Ishikawa (cell line): ENCODE measurements around the gene CHP1.

ENCODE experiments used
- CEBPB ChIP-seq: IDR thresholded peaks from 2 replicates; pipeline ENCODE4 v1.6.1; 2012
- CREB1 ChIP-seq: IDR thresholded peaks from 2 replicates; pipeline ENCODE4 v1.6.1; 2012; ENCODE audit warnings: low read depth
- EGR1 ChIP-seq: IDR thresholded peaks from 2 replicates; pipeline ENCODE4 v1.6.1; 2012
- EP300 ChIP-seq: IDR thresholded peaks from 2 replicates; pipeline ENCODE4 v1.6.1; 2012; ENCODE audit warnings: borderline replicate concordance
- FOXM1 ChIP-seq: IDR thresholded peaks from 2 replicates; pipeline ENCODE4 v1.6.1; 2012; ENCODE audit warnings: low read depth, borderline replicate concordance
- MAX ChIP-seq: IDR thresholded peaks from 2 replicates; pipeline ENCODE4 v1.6.1; 2012
- NFIC ChIP-seq: IDR thresholded peaks from 2 replicates; pipeline ENCODE4 v1.6.1; 2012
- RAD21 ChIP-seq: IDR thresholded peaks from 2 replicates; pipeline ENCODE4 v1.6.1; 2012; ENCODE audit warnings: low read depth
- TAF1 ChIP-seq: IDR thresholded peaks from 2 replicates; pipeline ENCODE4 v1.6.1; 2012; ENCODE audit warnings: low read depth, mild to moderate bottlenecking
- TCF12 ChIP-seq: IDR thresholded peaks from 2 replicates; pipeline ENCODE4 v1.6.1; 2012; ENCODE audit warnings: low read depth
- TEAD4 ChIP-seq: IDR thresholded peaks from 2 replicates; pipeline ENCODE4 v1.6.1; 2012
- USF1 ChIP-seq: IDR thresholded peaks from 2 replicates; pipeline ENCODE4 v1.6.1; 2012
- YY1 ChIP-seq: IDR thresholded peaks from 2 replicates; pipeline ENCODE4 v1.6.1; 2012; ENCODE audit warnings: low read depth
- ZBTB7A ChIP-seq: IDR thresholded peaks from 2 replicates; pipeline ENCODE4 v1.6.1; 2012; ENCODE audit warnings: low read depth
- TF ChIP-seq, protein P1 (sequence below): IDR thresholded peaks from 2 replicates; pipeline ENCODE4 v1.6.1; 2012; ENCODE audit warnings: low read depth, mild to moderate bottlenecking

The CHP1 gene

GRCh38 chr15:41278319-41278718, 47.3 kb downstream of the CHP1 start:
- no peak for TF ChIP-seq TAF1
- no peak for TF ChIP-seq EP300
- TF ChIP-seq, protein P1, sequence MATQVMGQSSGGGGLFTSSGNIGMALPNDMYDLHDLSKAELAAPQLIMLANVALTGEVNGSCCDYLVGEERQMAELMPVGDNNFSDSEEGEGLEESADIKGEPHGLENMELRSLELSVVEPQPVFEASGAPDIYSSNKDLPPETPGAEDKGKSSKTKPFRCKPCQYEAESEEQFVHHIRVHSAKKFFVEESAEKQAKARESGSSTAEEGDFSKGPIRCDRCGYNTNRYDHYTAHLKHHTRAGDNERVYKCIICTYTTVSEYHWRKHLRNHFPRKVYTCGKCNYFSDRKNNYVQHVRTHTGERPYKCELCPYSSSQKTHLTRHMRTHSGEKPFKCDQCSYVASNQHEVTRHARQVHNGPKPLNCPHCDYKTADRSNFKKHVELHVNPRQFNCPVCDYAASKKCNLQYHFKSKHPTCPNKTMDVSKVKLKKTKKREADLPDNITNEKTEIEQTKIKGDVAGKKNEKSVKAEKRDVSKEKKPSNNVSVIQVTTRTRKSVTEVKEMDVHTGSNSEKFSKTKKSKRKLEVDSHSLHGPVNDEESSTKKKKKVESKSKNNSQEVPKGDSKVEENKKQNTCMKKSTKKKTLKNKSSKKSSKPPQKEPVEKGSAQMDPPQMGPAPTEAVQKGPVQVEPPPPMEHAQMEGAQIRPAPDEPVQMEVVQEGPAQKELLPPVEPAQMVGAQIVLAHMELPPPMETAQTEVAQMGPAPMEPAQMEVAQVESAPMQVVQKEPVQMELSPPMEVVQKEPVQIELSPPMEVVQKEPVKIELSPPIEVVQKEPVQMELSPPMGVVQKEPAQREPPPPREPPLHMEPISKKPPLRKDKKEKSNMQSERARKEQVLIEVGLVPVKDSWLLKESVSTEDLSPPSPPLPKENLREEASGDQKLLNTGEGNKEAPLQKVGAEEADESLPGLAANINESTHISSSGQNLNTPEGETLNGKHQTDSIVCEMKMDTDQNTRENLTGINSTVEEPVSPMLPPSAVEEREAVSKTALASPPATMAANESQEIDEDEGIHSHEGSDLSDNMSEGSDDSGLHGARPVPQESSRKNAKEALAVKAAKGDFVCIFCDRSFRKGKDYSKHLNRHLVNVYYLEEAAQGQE = no peak
- no peak for TF ChIP-seq TCF12
- TF ChIP-seq CEBPB = no peak
- TF ChIP-seq TEAD4 = no peak

DNA sequence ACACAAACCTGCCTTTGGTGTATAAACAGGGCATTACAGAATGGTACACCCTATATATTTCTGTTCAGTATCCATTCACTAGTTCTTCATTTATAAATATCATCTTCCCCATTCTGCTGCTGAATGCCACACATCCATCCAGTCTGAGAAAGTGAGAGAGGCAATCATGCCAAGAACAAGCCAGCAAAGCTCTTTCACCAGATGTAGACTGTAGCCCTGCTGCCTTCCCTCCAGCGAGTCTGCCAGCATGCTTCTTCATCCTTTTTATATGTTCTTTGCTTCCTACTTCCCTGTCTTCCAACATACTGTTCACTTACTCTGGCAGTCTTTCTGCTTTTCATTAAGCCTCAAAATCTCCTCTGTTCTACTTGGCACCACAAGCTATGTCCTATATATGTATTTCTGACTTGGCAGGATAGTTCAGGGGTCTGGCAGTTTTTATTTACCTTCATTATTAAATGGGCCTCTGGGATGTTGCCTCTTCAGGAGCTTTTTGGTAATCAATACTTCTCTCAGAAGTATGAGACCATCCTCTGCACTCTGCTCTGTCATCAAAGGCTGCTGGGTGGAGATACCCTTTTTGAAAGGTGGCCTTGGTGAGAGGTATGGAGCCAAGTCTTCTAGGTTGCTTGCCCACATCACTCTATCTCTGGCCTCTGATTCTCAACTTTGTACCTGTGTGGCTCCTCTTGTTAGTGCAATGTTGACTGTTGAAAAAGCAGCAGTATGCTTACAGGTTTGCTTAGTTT, 48.6 kb downstream of the CHP1 start:
- no peak for TF ChIP-seq MAX
- no peak for TF ChIP-seq CREB1
- no peak for TF ChIP-seq EP300
- TF ChIP-seq CEBPB = no peak
- no peak for TF ChIP-seq EGR1
- TF ChIP-seq USF1 = no peak
- TF ChIP-seq NFIC = no peak
- no peak for TF ChIP-seq YY1
- TF ChIP-seq TCF12 = no peak
- TF ChIP-seq RAD21 = no peak
- no peak for TF ChIP-seq ZBTB7A
- TF ChIP-seq FOXM1 = no peak
- no peak for TF ChIP-seq TAF1
- TF ChIP-seq, protein P1 = no peak
- no peak for TF ChIP-seq TEAD4

- TF ChIP-seq YY1 (no peak), MAX (no peak), NFIC (no peak), TEAD4 (no peak), RAD21 (no peak), CREB1 (no peak), FOXM1 (no peak), USF1 (no peak), EP300 (no peak), TAF1 (no peak), CEBPB (no peak), ZBTB7A (no peak), EGR1 (no peak), TCF12 (no peak)
- TF ChIP-seq, protein P1 = no peak
Observed at GRCh38 chr15:41281236-41281635, 50.2 kb downstream of the CHP1 start.

- no peak for TF ChIP-seq NFIC
- TF ChIP-seq ZBTB7A = no peak
- no peak for TF ChIP-seq RAD21
- TF ChIP-seq TAF1 = peak; percentile 99
- TF ChIP-seq FOXM1 = no peak
- TF ChIP-seq EP300 = no peak
- TF ChIP-seq CEBPB = no peak
- no peak for TF ChIP-seq EGR1
- TF ChIP-seq, protein P1 = no peak
- peak; percentile 62; the same call in 1 of the 2 replicates for TF ChIP-seq CREB1
- no peak for TF ChIP-seq TEAD4
- TF ChIP-seq USF1 = peak; percentile 87
- TF ChIP-seq MAX = peak; percentile 80
- TF ChIP-seq YY1 = peak; percentile 92
- no peak for TF ChIP-seq TCF12
Observed at GRCh38 chr15:41283653-41284426, 52.8 kb downstream of the CHP1 start.
